ENCODE data around the gene ZNF573. TPM values are rescaled to one million over a fixed set of nuclear protein-coding genes. Genes with fewer than 3 reads are reported as not detected.

The ZNF573 gene
- total and polyA plus RNA-seq, 4 donors, result 0.42 to 5.0 (median 4.2) TPM

DNA sequence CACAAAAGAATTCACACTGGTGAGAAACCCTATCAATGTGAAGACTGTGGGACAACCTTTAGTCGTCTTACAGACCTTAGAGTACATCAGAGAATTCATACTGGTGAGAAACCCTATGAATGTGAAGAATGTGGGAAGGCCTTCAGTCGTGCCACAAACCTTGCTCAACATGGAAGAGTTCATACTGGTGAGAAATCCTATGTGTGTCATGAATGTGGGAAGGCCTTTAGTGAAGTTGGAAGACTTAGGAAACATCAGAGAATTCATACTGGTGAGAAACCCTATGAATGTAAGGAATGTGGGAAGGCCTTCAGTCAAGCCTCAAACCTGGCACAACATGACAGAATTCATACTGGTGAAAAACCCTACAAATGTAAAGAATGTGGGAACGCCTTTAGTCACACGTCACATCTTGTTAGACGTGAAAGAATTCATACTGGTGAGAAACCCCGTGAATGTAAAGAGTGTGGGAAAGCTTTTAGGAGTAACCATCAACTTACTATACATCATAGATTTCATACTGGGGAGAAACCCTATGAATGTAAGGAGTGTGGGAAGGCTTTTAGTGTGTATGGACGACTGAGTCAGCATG lies 24.0 kb upstream of the ZNF573 start:
- H3K4me1 ChIP-seq (ENCODE audit: control insufficient read depth in 4 of 4, insufficient read depth in 4 of 4, low read length in 3 of 4), result no peaks in the 10 kb centered on the region
- no peak overlapping the region for H3K9ac ChIP-seq (ENCODE audit: low read depth in 1 of 2, low read length in 2 of 2)
- no peaks in the 10 kb centered on the region for H3K27me3 ChIP-seq (ENCODE audit: control insufficient read depth in 4 of 4, insufficient read depth in 4 of 4, low read length in 3 of 4)
- 67% methylated on average over 7 of the region's 7 CpGs for WGBS
- peaks cover 0 to 9% (median 0%) of the 10 kb centered on the region in 4 donors for H3K36me3 ChIP-seq (ENCODE audit: control insufficient read depth in 4 of 4, insufficient read depth in 3 of 4, low read depth in 1 of 4, low read length in 3 of 4)
- TF ChIP-seq JUND (IDR thresholded peaks at IDR 0.05), result no peak
- TF ChIP-seq ATF3 (IDR thresholded peaks at IDR 0.05), result no peak
- TF ChIP-seq EGR1 (IDR thresholded peaks at IDR 0.05; ENCODE audit: low read depth in 2 of 2), result no peak
- TF ChIP-seq ZBTB33 (IDR thresholded peaks at IDR 0.05), result no peak
- TF ChIP-seq, protein P1, sequence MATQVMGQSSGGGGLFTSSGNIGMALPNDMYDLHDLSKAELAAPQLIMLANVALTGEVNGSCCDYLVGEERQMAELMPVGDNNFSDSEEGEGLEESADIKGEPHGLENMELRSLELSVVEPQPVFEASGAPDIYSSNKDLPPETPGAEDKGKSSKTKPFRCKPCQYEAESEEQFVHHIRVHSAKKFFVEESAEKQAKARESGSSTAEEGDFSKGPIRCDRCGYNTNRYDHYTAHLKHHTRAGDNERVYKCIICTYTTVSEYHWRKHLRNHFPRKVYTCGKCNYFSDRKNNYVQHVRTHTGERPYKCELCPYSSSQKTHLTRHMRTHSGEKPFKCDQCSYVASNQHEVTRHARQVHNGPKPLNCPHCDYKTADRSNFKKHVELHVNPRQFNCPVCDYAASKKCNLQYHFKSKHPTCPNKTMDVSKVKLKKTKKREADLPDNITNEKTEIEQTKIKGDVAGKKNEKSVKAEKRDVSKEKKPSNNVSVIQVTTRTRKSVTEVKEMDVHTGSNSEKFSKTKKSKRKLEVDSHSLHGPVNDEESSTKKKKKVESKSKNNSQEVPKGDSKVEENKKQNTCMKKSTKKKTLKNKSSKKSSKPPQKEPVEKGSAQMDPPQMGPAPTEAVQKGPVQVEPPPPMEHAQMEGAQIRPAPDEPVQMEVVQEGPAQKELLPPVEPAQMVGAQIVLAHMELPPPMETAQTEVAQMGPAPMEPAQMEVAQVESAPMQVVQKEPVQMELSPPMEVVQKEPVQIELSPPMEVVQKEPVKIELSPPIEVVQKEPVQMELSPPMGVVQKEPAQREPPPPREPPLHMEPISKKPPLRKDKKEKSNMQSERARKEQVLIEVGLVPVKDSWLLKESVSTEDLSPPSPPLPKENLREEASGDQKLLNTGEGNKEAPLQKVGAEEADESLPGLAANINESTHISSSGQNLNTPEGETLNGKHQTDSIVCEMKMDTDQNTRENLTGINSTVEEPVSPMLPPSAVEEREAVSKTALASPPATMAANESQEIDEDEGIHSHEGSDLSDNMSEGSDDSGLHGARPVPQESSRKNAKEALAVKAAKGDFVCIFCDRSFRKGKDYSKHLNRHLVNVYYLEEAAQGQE (IDR thresholded peaks at IDR 0.05), result no peak
- no peak for TF ChIP-seq FOXA1 (IDR thresholded peaks at IDR 0.05)
- no peak for TF ChIP-seq TAF1 (conservative IDR thresholded peaks at IDR 0.05)
- no peak for TF ChIP-seq SP1 (IDR thresholded peaks at IDR 0.05)
- no peak for TF ChIP-seq CTCF (IDR thresholded peaks at IDR 0.05; ENCODE audit: low read depth, low read length, missing input control)
- TF ChIP-seq RAD21 (IDR thresholded peaks at IDR 0.05), result no peak
- TF ChIP-seq MAX (IDR thresholded peaks at IDR 0.05), result no peak
- TF ChIP-seq YY1 (IDR thresholded peaks at IDR 0.05), result no peak
- no peak for TF ChIP-seq HNF4A (conservative IDR thresholded peaks at IDR 0.05)
- no peak for TF ChIP-seq RXRA (IDR thresholded peaks at IDR 0.05)
- no peak for TF ChIP-seq NR2F2 (IDR thresholded peaks at IDR 0.05)
- peak overlapping the region in 2 of 3 donors; percentile 19 to 35 for H3K4me3 ChIP-seq (ENCODE audit: low read depth in 1 of 3, low read length in 3 of 3)
- H3K27ac ChIP-seq (ENCODE audit: low read depth in 1 of 2, low read length in 2 of 2), result no peak overlapping the region
- no peak for DNase-seq (ENCODE audit: low spot score)
- peaks cover 36 to 60% (median 40%) of the 10 kb centered on the region in 4 donors for H3K9me3 ChIP-seq (ENCODE audit: control insufficient read depth in 4 of 4, low read length in 3 of 4)
